H1 (cell line): ENCODE measurements around the gene RAD23B. TPM values are rescaled to one million over a fixed set of nuclear protein-coding genes. Genes with fewer than 3 reads are reported as not detected.

Experiments
- NANOG ChIP-seq: IDR thresholded peaks from 2 replicates; pipeline ENCODE4 v1.6.1; 2011; ENCODE audit warnings: low read length, low read depth, mild to moderate bottlenecking, inconsistent platforms; ENCODE audit not compliant: insufficient read depth, poor library complexity, severe bottlenecking
- SIN3A ChIP-seq, 2 experiments: IDR thresholded peaks in 1 of 2; conservative IDR thresholded peaks in 1 of 2; 2 replicates each; pipeline ENCODE4 v1.6.1; 2011 to 2012; ENCODE audit warnings: low read length in 2 of 2, improper control_type of control experiment in 1 of 2, low read depth in 1 of 2, mild to moderate bottlenecking in 1 of 2
- YY1 ChIP-seq: IDR thresholded peaks from 2 replicates; pipeline ENCODE4 v1.6.1; 2011; ENCODE audit warnings: low read depth, mild to moderate bottlenecking, low read length
- polyA plus RNA-seq, 7 experiments: library from polyadenylated mRNA; depleted of rRNA in 3 of 7; stranded (reverse) in 5 of 7; unstranded in 2 of 7; fragments of >200 nt in 5 of 7; fragments of 200-250 nt in 2 of 7; gene quantifications; 1 replicate in 5 of 7; 2 replicates in 1 of 7; 4 replicates in 1 of 7; pipeline versions ENCODE4 v1.2.1 to v1.2.3, GENCODE V29; 2011 to 2013; ENCODE audit warnings: missing spikeins in 2 of 7, mixed read lengths in 2 of 7
- total RNA-seq: library from RNA; stranded (reverse); fragmentation: NEBNext Ultra II Directional; extraction: Animal tissue kit (Norgen Biotek cat#: 25700); gene quantifications from 2 replicates; pipeline ENCODE4 v1.2.1, GENCODE V29; 2021

Gene RAD23B
- total and polyA plus RNA-seq, 2 of the 8 experiments (the other 6 are each of a cell fraction or from before 2014, with no cell fraction given) = 97.1 to 165 TPM

DNA sequence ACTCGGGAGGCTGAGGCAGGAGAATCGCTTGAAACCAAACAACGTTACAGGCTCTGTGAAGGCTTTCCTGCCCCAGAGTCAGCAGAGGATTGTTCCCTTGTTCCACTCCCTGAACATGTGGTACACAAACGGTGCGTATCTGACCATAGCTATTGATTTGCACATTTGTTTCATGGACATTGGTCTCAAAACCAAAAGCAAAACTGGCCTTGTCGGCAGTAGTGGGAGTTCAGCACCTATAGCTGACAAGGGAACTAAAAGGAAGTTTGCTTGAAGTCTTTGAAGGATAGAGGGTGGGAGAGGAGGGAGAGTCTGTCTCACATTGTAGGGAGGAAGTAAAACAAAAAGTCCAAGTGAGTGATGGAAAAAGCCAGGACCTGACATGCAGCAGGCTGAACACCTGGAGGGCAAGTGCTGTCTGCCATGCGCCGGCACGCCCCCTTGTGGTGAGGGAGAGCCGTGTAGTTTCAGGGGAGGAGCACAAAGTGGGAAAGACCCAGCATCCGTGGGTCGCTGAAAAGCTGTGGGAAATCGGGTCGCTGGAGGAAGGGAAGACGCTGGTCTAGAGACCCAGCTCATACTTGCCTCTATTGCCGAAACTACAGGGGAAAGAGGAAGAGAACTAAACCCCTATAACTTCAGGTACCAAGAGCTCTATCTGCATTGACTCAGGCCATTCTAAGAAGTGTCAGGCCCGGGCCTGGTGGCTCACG, 58.0 kb downstream of the RAD23B start (continued):
- TF ChIP-seq SIN3A (conservative IDR thresholded peaks at IDR 0.05 in 1 of 2, IDR thresholded peaks at IDR 0.05 in 1 of 2; ENCODE audit: low read depth in 1 of 2, low read length in 2 of 2) (peak in 1 of 2 experiments; percentile 66; a peak in 1 of 4 replicates), YY1 (0 out of 2 replicates have a peak, but pooled peaks have one; percentile 43), NANOG (no peak)
